OCI-LY1 (cell line): ENCODE results near the gene DCP1B.
A peak's percentile ranks its signal among the peaks of the same experiment; 100 is the strongest.

ENCODE experiments used
- H2AFZ ChIP-seq: fragments of 200-600 bp; sonication (generic), shearing (Covaris generic); 2 replicates; pipeline ENCODE4 v1.6.0; 2014; ENCODE audit warnings: antibody characterized with exemption, mild to moderate bottlenecking, low read length
- H3F3A ChIP-seq: fragments of 200-600 bp; sonication (generic), shearing (Covaris generic); 2 replicates; pipeline ENCODE4 v1.6.0; 2014; ENCODE audit warnings: mild to moderate bottlenecking, antibody characterized with exemption, low read length, moderate library complexity; ENCODE audit not compliant: insufficient read depth
- H3K27ac ChIP-seq: fragments of 200-600 bp; sonication (generic); 2 replicates; pipeline ENCODE4 v1.5.1; 2014; ENCODE audit warnings: low read length, mixed run types, mild to moderate bottlenecking, low read depth; ENCODE audit not compliant: poor library complexity, severe bottlenecking
- H3K27me3 ChIP-seq: fragments of 200-600 bp; sonication (generic); 2 replicates; pipeline ENCODE4 v1.6.0; 2014; ENCODE audit warnings: antibody characterized with exemption, mild to moderate bottlenecking, low read length, moderate library complexity; ENCODE audit not compliant: insufficient read depth
- H3K36me3 ChIP-seq: fragments of 200-600 bp; sonication (generic); 2 replicates; pipeline ENCODE4 v1.6.1; 2014; ENCODE audit warnings: mild to moderate bottlenecking, antibody characterized with exemption, low read length, moderate library complexity, mixed read lengths; ENCODE audit not compliant: insufficient read depth
- H3K4me1 ChIP-seq: fragments of 200-600 bp; sonication (generic); 2 replicates; pipeline ENCODE4 v1.5.1; 2014; ENCODE audit warnings: mild to moderate bottlenecking, low read length, moderate library complexity; ENCODE audit not compliant: insufficient read depth, severe bottlenecking
- H3K4me2 ChIP-seq: fragments of 200-600 bp; sonication (generic), shearing (Covaris generic); 2 replicates; pipeline ENCODE4 v1.6.1; 2014; ENCODE audit warnings: low read length
- H3K4me3 ChIP-seq: fragments of 200-600 bp; sonication (generic); 2 replicates; pipeline ENCODE4 v1.5.1; 2014; ENCODE audit warnings: low read length, low read depth, mild to moderate bottlenecking, mixed read lengths; ENCODE audit not compliant: poor library complexity, severe bottlenecking
- H3K79me2 ChIP-seq: fragments of 200-600 bp; shearing (Covaris generic); 2 replicates; pipeline ENCODE4 v1.6.1; 2016; ENCODE audit warnings: mixed run types, low read length, mixed read lengths; ENCODE audit not compliant: insufficient read depth
- H3K9ac ChIP-seq: fragments of 200-600 bp; sonication (generic), shearing (Covaris generic); 2 replicates; pipeline ENCODE4 v1.6.1; 2014; ENCODE audit warnings: mild to moderate bottlenecking, low read length, mixed read lengths
- H3K9me2 ChIP-seq: fragments of 200-600 bp; sonication (generic), shearing (Covaris generic); 2 replicates; pipeline ENCODE4 v1.6.1; 2014; ENCODE audit warnings: low read depth, mild to moderate bottlenecking, low read length, mixed read lengths
- H3K9me3 ChIP-seq: fragments of 200-600 bp; shearing (Covaris generic); 2 replicates; pipeline ENCODE4 v1.6.1; 2014; ENCODE audit warnings: low read length, mixed read lengths
- H4K20me1 ChIP-seq: fragments of 200-600 bp; sonication (generic), shearing (Covaris generic); 2 replicates; pipeline ENCODE4 v1.6.0; 2016; ENCODE audit warnings: mild to moderate bottlenecking, low read length; ENCODE audit not compliant: insufficient read depth
- EZH2 ChIP-seq: fragments of 200-600 bp; sonication (generic), shearing (Covaris generic); IDR thresholded peaks from 2 replicates; pipeline ENCODE4 v1.8.0; 2017; ENCODE audit warnings: borderline replicate concordance, mixed run types, mild to moderate bottlenecking, antibody characterized with exemption, low read length, moderate library complexity, mixed read lengths
- TF ChIP-seq, protein P1 (sequence below): fragments of 200-600 bp; sonication (generic), shearing (Covaris generic); IDR thresholded peaks from 2 replicates; pipeline ENCODE4 v1.5.1; 2017; ENCODE audit warnings: mild to moderate bottlenecking, antibody characterized with exemption, low read length, moderate library complexity, mixed read lengths

The DCP1B gene

DNA sequence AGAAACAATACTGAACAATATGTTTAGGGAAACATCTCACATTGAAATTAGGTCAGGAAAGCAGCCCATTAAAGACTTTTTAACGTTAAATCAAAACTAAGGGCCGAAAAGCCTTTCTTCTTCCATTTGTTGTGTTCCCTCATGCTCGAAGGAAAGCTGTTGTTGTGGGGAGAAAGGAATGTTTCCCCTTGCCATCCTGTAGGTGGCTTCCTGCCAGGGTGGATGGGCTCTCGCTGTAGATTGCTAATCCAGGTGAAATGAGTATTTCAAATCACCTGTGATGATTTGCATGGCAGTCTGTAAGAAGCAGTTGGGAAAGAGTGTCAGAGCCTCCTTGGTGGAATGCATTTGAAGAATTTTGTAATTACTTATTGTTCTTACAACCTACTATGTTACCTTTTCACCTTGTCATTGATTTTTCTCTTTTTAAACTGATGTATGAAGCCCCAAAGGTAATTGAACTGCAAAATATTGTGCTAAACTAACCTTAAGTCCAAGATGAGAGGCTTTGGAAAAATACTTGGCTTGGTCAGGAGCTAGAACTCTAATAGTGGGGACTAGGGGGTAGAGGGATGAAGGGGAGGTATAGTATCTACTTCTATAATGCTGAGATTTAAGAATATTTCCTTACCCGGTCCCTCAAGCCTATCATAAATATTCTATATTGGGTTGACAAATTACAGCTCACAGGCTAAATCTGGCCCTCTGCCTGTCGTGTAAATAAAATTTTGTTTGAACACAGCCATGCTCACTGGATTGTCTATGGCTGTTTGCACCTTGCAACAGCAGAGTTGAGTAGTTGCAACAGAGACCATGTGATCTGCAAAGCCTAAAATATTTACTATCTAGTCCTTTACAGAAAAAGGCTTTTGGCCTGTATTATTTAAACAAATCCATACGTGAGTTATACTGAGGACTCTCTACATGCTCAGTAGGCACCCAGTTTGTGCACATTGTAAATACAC, 7.7 kb upstream of the DCP1B start:
- TF ChIP-seq, protein P1, sequence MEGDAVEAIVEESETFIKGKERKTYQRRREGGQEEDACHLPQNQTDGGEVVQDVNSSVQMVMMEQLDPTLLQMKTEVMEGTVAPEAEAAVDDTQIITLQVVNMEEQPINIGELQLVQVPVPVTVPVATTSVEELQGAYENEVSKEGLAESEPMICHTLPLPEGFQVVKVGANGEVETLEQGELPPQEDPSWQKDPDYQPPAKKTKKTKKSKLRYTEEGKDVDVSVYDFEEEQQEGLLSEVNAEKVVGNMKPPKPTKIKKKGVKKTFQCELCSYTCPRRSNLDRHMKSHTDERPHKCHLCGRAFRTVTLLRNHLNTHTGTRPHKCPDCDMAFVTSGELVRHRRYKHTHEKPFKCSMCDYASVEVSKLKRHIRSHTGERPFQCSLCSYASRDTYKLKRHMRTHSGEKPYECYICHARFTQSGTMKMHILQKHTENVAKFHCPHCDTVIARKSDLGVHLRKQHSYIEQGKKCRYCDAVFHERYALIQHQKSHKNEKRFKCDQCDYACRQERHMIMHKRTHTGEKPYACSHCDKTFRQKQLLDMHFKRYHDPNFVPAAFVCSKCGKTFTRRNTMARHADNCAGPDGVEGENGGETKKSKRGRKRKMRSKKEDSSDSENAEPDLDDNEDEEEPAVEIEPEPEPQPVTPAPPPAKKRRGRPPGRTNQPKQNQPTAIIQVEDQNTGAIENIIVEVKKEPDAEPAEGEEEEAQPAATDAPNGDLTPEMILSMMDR: no peak; the same call in 1 of the 2 replicates
- TF ChIP-seq EZH2: no peak
- H3K4me1 ChIP-seq: no peaks in the 10 kb centered on the region
- no peak overlapping the region for H3K27ac ChIP-seq

DNA sequence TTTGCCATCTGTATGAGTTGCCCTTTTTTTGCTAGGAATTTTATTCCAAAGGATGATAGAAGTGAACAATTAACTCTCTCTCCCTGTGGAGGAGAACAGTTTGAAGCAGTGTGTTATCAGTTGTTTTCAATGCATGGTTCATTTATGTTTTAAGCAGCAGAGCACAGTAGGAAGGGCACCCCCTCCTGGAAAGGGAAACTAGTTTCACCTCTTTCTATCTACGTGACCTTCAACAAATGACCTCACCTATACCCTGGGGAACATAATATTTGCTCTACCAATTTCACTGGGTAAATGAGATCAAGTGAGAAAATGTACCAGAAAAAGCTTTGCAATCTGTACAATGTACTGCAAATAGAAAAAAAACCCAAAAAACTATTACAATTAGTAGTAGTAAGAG, 5.4 kb upstream of the DCP1B start:
- Histone ChIP-seq H3K9ac (no peak overlapping the region), H3K4me1 (peaks cover 3% of the 10 kb centered on the region), H3K4me2 (no peak overlapping the region), H3K4me3 (no peak overlapping the region), H3K9me3 (no peaks in the 10 kb centered on the region), H3K36me3 (no peaks in the 10 kb centered on the region), H3K79me2 (no peaks in the 10 kb centered on the region), H4K20me1 (no peaks in the 10 kb centered on the region), H3F3A (0 out of 2 replicates have a peak, but pooled peaks cover 4% of the 10 kb centered on the region), H3K9me2 (no peaks in the 10 kb centered on the region), H3K27ac (no peak overlapping the region), H3K27me3 (0 out of 2 replicates have a peak, but pooled peaks cover 4% of the 10 kb centered on the region), H2AFZ (no peak overlapping the region)
- TF ChIP-seq, protein P1: peak; percentile 44; the same call in 1 of the 2 replicates
- no peak for TF ChIP-seq EZH2

More for the DNA sequence above, 7.7 kb upstream of the DCP1B start:
- Histone ChIP-seq H3K9ac (no peak overlapping the region), H3K4me2 (no peak overlapping the region), H3K9me2 (no peaks in the 10 kb centered on the region), H3K4me3 (no peak overlapping the region), H3K27me3 (0 out of 2 replicates have a peak, but pooled peaks cover 5% of the 10 kb centered on the region), H3K79me2 (no peaks in the 10 kb centered on the region), H3K9me3 (no peaks in the 10 kb centered on the region), H3F3A (no peaks in the 10 kb centered on the region), H4K20me1 (no peaks in the 10 kb centered on the region), H2AFZ (no peak overlapping the region), H3K36me3 (no peaks in the 10 kb centered on the region)

DNA sequence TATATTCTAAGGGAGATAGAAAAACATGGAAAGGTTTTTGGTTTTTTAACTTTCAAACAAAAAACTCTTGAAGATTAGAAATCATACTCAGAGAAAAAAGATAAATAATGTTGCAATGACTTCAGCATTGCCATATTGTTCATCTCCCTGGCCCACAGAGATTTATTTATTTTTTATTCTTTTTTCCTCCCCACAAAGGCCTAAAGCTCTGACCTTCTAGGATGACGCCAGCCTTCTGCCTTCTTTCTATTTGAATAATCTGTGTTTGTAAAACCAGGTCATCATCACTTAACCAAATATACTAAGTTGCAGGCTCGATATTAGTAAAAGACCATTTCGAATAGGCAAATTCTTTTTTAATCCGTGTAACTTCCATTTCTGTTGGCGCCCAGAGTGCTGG, 4.4 kb upstream of the DCP1B start:
- H3K4me2 ChIP-seq: no peak overlapping the region
- H3F3A ChIP-seq: 0 out of 2 replicates have a peak, but pooled peaks cover 4% of the 10 kb centered on the region
- H4K20me1 ChIP-seq: no peaks in the 10 kb centered on the region
- no peaks in the 10 kb centered on the region for H3K79me2 ChIP-seq
- H3K9me2 ChIP-seq: no peaks in the 10 kb centered on the region
- H3K9me3 ChIP-seq: no peaks in the 10 kb centered on the region
- no peaks in the 10 kb centered on the region for H3K36me3 ChIP-seq
- no peaks in the 10 kb centered on the region for H3K27me3 ChIP-seq
- TF ChIP-seq, protein P1: no peak; the same call in 1 of the 2 replicates
- TF ChIP-seq EZH2: no peak
- H3K9ac ChIP-seq: no peak overlapping the region
- no peak overlapping the region for H2AFZ ChIP-seq
- H3K4me1 ChIP-seq: peaks cover 6% of the 10 kb centered on the region
- H3K27ac ChIP-seq: no peak overlapping the region
- no peak overlapping the region for H3K4me3 ChIP-seq
